SU-DHL-6 (cell line): ENCODE results near the gene NEDD4.
"Not testable (repeated sequence)": the region's sequence is repeated elsewhere in the genome, so short reads cannot be mapped to it uniquely, and the experiment has no call there.

Experiments used
- CTCF ChIP-seq: fragments of 200-600 bp; sonication (generic); IDR thresholded peaks from one replicate; pipeline ENCODE4 v1.5.1; 2017; ENCODE audit warnings: antibody characterized with exemption, mild to moderate bottlenecking, low read length, moderate library complexity; ENCODE audit not compliant: insufficient read depth, poor library complexity, severe bottlenecking
- EZH2phosphoT487 ChIP-seq: fragments of 200-600 bp; sonication (generic), shearing (Covaris generic); conservative IDR thresholded peaks from 2 replicates; pipeline ENCODE4 v1.6.1; 2018; ENCODE audit warnings: mild to moderate bottlenecking, antibody characterized with exemption, low read length, moderate library complexity, mixed read lengths

DNA sequence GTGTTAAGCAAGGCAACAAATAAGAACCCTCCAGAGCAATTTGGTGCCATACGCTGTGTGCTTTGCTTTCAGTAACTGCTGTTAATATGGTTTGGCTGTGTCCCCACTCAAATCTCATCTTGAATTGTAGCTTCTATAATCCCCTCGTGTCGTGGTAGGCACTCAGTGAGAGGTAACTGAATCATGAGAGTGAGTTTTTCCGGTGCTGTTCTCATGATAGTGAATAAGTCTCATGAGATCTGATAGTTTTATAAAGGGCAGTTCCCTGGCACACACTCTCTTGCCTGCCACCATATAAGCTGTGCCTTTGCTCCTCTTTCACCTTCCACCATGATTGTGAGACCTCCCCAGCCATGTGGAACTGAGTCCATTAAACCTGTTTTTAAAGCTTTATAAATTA is 125.1 kb downstream of the NEDD4 start:
- TF ChIP-seq CTCF, EZH2phosphoT487: not testable (repeated sequence)
